ENCODE results near the gene CLIC4.
"Not testable (repeated sequence)": the region's sequence is repeated elsewhere in the genome, so short reads cannot be mapped to it uniquely, and the experiment has no call there.

CLIC4 gene

DNA sequence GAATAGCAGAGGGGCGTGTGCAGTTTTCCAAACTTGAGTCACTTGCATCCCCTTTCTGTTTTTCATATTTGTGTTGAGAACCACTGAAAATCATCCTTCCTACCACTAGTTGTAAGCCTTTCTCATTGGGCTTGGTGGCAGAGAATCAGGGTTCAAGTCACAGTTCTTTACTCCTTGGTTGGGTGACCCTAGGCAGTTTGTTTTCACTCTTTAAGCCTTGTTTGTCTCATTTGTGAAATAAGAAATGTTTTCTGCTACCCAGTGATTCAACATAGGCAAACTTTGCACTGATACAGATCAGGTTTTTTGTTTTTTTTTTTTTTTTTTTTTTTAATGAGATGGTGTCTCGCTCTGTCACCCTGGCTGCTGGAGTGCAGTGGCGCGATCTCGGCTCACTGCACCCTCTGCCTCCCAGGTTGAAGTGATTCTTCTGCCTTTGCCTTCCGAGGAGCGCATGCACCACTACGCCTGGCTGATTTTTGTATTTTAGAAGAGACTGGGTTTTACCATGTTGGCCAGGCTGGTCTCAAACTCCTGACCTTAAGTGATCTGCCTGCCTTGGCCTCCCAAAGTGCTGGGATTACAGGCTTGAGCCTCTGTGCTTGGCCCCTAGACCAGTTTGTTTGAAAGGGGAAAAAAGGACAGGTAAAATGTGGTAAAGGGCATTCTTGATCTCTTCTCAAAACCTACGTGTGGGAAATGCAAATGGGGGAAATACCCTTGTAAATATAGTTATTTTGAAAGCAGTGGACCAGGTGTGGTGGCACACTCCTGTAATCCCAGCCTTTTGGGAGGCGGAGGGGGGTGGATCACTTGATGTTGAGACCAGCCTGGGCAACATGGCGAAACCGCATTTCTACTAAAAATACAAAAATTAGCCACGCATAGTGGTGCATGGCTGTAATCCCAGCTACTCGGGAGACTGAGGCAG is 3.2 kb downstream of the CLIC4 start:
- DNase-seq, result no peak

DNA sequence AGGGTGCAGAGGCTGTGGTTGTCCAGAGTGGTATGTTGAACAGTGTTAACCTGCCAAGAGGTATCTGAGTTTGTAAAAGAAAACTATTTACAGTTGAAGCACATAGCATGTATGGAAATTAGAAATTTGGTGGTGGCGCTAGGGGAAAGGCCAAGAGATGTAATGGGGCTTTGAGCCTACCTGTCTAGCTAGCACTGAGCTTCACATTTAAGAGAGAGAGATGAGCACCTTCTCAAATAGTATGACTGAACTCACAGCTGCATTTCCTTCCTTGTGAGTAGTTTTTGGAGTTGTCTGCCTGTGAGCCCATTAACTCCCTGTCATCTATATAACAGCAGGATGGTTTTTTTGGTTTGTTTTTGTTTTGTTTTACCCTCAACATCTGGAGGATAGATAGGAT is 4.0 kb downstream of the CLIC4 start:
- peak in 1 of 2 donors; percentile 8 for DNase-seq

DNA sequence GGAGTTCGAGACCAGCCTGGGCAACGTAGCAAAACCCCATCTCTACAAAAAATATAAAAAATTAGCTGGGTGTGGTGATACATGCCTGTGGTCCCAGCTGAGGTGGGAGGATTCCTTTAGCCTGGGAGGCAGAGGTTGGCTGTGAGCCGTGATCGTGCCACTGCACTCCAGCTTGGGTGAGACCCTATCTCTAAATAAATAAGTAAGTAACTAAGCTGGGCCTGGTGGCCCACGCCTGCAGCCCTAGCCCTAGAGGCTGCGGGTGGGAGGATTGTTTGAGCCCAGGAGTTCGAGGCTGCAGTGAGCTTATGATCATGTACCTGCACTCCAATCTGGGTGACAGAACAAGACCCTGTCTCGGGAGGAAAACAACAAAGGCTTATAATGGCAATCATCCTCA is 4.6 kb downstream of the CLIC4 start:
- DNase-seq, result no peak

DNA sequence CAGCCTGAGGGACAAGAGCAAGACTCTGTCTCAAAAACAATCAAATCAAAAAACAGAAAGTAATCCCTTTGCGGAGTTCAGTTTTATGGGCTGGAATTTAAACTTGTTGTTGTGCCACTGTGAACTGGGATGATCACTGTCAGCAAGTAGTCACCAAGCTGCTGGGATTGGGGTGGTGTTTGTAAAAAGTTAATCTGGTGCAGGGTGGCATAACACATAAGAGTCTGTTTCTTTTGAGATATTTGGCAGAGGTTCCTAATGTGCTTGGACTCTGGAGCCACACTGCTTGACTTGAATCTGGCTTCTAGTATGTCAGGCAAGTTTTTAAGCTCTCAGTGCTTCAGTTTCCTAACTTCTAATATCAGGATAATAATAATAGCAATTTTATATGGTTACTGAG is 6.6 kb downstream of the CLIC4 start:
- no peak for DNase-seq

DNA sequence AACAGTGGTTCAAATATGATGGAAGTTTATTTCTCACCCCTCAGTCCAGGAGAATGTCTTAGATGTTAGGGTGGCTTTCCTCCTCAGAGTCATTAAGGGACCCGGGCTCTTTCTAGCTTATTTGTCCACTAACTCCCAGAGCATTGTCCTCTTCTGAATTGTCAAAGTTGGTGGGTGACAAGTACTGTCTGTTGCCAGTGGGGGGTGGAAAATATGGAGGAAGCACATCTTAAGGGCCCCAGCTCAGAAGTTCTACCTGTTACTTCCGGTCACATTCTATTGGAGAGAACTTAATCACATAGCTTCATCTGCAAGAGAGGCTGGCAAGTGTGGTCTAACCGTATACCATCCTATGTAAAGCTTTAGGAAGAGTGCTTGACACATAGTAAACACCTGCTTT is 7.1 kb downstream of the CLIC4 start:
- DNase-seq, result no peak

DNA sequence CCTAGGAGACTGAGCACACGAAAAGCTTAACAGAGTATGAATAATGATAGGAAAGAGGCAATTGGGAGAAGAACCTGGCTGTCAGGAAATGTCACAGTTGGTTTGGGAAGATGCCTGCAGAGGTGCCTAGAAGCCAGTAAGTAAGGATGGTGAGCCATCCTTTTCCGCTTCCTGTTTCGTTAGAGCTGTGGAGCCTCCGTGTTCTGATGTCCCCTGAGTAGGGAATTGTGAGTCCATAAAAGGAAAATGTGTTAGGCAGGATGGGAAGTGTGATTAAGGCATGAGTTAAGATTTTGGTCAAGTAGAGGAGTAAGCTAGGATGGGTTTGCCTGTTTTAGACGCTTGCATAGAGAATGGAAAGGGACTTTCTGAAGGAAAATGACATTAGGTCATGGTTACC is 9.0 kb downstream of the CLIC4 start:
- DNase-seq, result no peak

DNA sequence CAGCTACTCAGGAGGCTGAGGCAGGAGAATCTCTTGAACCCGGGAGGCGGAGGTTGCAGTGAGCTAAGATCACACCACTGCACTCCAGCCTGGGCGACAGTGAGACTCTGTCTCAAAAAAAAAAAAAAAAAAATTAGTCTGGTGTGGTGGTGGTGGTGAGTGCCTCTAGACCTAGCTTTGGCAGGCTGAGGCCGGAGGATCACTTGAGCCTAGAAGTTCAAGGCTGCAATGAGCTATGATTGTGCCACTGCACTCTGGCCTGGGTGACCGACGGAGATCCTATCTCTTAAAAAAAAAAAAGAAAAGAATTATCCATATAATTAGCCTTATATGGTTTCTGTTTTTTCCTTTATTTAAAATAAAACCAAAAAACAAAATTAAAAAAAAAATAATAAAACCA is 10.1 kb downstream of the CLIC4 start:
- DNase-seq, result not testable (repeated sequence)

DNA sequence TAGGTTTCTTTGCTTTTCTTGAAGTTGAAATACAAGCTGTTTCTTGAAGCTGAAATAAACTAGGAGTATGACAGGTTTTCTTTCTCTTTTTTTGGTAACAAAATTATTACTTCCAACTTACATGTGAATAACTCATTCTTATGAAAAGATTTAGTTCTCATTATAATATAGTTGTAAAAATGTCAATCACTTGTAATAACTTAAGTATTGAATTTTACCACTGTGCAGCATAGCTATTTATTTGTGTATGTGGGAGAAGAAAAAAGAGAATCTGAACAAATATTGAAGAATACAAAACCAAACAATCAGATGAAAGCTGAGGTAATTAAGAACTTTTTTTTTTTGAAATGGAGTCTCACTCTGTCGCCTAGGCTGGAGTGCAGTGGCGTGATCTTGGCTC is 11.1 kb downstream of the CLIC4 start:
- no peak for DNase-seq

DNA sequence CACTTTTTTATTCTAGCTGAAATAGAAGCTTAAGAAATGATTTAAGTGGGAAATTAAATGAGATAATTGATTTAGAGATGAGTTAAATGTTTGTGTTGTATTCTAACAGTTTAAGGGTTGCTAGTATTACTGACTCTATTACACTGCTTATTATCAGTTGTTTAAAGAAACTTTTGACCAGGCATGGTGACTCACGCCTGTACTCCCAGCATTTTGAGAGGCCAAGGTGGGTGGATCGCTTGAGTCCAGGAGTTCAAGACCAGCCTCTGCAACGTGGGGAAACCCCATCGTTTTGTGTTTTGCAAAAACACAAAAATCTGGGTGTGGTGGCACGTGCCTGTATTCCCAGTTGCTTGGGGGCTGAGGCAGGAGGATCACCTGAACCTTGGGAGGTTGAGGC is 14.2 kb downstream of the CLIC4 start:
- DNase-seq, result no peak

DNA sequence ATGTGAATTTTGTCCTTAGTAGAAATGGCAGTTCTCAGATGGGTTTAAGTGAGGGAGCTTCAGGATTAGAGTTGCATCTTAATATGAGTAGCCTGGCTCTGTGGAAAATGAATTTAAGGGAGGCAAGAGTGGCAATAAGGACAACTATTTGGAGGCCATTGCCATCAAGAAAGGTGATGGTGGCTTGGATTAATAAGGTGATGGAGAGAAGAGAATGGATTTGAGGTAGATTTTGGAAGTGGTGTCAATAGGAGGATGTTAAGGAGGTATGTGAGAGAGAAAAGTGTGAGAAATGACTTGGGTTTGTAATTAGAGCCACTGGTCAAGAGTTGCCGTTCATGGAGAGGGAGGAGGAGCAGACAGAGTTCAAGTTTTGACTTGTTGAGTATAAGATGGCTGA is 16.3 kb downstream of the CLIC4 start:
- no peak for DNase-seq

DNA sequence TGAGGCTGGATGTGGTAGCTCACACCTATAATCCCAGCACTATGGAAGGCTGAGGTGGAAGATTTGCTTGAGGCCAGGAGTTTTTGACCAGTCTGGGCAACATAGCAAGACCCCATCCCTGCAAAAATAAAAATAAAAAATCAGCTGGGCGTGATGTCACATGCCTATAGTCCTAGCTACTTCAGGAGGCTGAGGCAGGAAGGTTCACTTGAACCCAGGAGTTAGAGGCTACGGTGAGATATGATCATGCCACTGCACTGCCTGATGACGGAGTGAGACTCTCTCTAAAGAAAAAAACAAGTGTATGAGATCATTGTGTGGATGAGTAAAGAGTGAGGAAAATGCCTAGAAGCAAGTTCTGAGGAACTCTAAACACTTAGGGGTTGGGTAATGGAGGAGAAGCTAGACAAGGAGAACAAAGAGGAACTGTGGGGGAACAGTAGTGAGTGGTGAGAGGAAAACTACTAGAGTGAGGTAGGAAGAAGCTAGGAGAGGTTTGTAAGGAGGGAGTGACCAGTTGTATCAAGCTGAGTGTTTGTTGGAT is 17.0 kb downstream of the CLIC4 start:
- peak; percentile 6 to 61 for DNase-seq

DNA sequence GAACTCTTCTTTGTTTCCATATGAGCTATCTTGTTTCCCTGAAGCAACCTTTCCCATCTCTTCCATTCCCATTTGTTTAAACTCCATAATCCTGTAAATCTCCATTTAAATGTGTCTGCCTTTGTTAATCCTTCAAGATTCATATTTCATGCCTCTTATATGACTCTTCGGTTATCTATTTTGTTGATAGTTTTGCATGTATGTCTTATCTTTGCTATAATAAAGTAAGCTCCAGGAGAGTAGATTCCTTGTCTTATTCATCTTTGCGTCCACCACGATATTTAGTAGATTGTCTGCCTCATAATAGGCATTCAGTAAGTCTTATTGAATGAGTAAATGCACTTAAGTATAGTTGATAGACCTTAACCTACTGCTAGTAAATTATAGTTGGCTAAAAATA is 18.4 kb downstream of the CLIC4 start:
- DNase-seq, result no peak

DNA sequence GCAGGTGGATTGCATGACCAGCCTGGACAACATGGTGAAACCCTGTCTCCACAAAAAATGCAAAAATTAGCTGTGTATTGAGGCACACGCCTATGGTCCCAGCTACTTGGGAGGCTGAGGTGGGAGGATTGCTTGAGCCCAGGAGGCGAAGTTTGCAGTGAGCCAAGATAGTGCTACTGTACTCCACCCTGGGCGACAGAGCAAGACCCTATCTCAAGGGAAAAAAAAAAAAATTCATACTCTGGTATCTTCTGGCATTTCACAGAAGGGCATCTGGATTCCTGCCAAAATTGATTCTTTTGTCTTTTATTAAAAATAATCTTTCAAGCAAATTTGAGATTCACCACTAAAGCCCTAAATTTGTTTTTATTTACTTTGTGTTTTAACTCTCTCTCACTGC is 19.2 kb downstream of the CLIC4 start:
- DNase-seq, result no peak

DNA sequence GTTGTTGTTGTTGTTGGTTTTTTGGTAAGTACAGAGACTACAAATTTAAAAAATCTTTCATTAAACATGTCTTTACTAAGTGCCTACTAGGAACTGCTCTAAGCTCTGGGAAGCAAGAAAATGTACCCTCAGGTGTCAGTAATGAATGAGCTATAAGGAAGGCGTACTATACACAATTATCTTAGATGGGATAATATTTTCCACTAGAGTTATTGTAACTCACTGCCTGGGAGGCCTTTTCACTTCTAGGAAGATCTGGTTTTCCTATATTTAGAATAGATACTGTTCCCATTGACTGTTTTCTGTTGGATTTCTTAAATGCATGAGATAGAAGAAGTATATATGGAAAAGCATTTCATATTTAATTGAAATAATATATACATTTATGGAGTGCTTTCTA is 19.6 kb downstream of the CLIC4 start:
- DNase-seq, result no peak

DNA sequence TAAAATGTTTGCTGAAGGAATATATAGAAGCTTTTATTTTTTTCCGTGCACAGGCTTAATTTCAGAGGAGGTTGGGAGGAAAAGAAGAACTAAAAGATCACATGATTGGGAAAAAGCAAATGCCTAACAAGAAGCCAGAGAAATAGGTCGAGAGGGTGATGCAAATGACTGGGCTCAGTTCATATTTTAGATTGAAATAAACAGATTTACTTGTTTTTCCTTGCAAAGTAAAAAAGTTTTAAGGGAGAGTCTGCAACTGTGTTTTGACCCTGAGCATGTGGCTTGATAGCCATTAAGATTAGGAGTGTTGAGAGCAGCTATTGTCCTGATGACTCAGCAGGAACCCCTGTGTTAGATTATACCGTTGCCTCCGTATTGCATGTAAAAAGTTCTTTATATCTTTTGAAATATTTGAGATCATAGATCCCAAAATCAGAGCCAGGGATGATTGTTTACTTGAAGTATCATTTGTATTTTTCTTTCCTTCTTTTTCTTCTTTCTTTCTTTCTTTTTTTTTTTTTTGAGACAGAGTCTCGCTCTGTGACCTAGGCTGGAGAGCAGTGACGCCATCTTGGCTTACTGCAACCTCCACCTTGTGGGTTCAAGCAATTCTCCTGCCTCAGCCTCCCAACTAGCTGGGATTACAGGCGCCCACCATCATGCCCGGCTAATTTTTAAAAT is 20.2 kb downstream of the CLIC4 start:
- no peak for DNase-seq

DNA sequence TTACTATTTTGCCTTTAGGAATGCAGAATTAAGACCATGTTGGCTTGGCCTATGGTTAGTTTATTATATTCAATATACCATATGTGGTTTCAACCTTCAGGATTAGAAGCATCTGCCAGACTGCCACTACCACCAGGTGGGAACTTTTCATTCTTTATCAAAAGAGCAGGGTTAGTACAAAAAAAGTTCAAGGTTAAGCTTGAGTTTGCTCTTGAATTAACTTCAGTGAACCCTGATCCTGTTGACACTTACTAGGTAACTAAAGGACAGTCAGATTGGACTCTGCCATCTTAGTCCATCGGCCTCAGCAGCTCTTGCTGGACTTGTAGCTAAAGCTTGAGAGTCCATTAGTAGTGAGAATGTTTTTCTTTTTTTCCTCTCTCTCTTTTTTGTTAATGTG is 22.1 kb downstream of the CLIC4 start:
- no peak for DNase-seq

DNA sequence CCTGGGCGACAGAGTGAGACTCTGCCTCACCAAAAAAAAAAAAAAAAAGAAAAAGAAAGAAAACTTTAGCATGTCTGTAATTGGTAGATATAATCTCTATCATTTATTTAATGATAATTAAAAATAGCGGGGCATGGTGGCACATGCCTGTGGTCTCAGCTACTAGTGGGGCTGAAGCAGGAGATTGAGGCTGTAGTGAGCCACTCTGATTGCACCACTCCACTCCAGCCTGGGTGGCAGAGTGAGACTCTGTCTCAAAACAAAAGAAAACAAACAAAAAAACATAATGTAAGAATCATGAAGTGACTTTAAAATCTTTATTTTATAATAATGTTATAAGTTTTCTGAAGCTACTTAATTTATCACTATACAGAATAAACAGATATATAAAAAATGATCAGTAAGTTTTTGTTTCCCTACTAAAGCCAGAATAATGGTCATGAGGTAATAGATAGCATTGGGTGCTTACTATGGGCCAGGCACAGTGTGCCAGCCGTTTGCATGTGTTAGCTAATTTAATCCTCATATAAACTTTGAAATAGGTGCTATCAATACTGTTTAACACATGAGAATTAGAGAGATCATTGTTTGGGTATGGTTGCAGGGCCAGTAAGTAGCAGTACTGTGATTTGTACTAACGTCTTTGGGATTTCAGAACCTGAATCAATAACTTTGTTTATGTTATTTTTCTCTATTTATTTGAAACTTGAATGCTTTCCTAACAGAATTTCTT is 23.8 kb downstream of the CLIC4 start:
- no peak for DNase-seq

DNA sequence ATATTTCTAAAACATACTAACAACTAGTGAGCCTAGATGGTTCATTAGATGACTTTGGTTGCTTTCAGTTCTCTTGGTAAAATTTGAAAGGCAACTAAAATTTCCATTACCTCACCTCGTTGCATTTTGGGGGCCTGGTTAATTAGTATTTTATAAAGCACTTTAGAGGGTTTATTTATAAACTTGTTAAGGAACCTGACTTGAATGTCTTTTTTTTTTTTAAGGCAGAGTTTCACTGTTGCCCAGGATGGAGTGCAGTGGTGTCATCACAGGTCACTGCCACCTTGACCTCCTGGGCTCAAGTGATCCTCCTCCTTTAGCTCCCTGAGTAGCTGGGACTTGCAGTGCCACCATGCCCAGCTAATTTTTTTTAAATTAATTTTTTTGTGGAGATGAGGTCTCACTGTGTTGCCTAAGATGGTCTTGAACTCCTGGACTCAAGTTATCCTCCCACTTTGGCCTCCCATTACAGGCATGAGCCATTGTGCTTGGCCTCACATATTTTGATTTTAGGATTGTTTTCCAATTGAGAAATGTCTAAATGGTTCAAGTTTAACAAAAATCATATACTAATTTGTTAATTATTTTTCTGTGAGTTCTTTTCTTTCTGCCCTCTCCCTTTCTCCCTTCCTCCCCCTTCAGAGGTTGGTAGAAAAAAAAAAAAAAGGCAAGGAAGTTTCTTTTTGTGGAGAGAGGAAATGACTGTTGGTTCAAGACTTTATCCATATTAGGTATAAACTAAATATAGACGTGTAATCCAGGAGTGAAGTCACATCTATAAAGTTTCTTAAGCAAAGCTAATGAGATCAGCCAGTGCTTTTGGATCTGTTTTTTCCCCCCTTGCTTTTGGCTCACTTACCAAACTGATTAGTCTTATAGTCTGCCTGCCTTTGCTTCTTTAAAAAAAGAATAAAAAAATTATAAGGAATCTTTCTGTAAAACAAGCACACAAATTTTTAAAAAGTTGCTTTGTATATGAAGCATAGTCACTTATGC is 24.7 kb downstream of the CLIC4 start:
- peak in 1 of 2 donors; percentile 31 for DNase-seq

DNA sequence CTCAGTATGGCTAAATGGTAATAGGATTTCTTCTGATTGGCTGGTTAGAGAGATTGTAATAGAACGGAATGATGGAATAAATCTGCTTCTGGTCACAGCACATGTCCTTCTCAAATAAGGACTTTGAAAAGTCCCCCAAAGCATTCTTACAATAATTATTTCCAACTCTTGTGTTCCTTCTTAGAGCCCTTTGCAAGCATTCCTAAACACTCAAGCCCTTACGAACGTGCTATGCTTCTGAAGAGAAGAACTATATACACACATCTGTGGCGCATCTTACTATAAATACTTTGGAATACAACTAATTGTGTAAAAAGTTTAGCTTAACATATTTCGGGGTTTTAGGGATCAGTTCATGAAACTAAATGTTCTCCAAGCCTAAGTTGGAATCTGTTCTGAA is 25.6 kb downstream of the CLIC4 start:
- no peak for DNase-seq

DNA sequence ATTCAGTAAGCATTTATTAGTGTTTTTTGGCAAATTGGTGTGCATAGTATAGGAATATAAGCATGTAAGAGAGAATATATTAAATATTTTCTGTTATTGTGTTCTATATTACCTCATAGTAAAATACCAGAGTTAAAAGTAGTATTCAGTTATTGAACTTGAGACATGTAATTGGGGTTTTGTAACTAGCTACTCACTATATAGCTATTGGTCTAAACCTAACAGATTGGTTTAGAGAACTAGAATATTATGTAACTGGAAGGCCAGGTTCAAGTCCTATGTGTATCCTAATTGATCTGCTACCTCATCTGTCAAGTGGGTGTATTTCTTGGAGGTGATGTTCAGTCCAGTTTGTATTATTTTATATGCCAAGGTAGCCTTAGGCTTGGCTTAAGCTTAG is 26.3 kb downstream of the CLIC4 start:
- DNase-seq, result no peak

DNA sequence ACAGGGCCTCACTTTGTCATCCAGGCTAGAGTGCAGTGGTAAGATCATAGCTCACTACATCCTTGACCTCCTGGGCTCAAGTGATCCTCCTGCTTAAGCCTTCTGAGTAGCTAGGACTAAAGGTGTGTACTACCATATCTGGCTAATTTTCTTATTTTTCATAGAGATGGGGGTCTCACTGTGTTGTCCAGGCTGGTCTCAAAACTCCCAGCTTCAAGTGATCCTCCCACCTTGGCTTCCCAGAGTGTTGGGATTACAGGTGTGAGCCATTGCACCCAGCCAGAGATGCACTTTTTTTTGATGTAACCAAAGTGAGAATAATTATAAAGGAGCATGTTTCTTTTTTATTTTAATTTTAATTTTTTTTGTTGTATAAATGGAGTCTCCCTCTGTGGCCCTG is 28.4 kb downstream of the CLIC4 start:
- DNase-seq, result no peak

DNA sequence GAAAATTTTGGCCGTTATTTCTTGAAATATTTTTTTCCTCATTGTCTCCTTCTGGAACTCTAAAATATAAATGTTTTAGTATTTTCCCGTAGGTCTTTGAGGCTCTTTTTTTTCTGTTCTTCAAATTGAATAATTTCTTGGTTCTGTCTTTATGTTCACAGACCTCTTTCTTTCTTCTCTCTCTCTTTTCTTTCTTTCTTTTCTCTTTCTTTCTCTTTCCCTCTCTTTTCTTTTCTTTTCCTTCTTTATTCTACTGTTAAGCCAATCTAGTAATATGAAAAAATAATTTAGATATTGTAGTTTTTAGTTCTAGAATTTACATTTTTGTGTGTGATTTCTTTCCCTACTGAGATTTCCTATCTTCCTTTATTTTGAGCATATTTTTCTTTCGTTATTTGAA is 30.1 kb downstream of the CLIC4 start:
- no peak for DNase-seq
